KOPT-K1 (cell line): Measurements from ENCODE around the gene CTNNA2.

ENCODE experiments used
- H3K27ac ChIP-seq: fragments of 200-600 bp; sonication (generic); 2 replicates; pipeline ENCODE4 v1.5.1; 2016; ENCODE audit warnings: antibody characterized with exemption, mild to moderate bottlenecking, low read depth, low read length; ENCODE audit not compliant: poor library complexity, severe bottlenecking
- H3K36me3 ChIP-seq: fragments of 200-600 bp; sonication (generic); 2 replicates; pipeline ENCODE4 v1.5.1; 2017; ENCODE audit warnings: antibody characterized with exemption, mild to moderate bottlenecking, low read length, moderate library complexity; ENCODE audit not compliant: insufficient read depth
- H3K9me3 ChIP-seq: fragments of 200-600 bp; sonication (generic); 2 replicates; pipeline ENCODE4 v1.5.1; 2017; ENCODE audit warnings: antibody characterized with exemption, low read length, mild to moderate bottlenecking; ENCODE audit not compliant: insufficient read depth, poor library complexity, severe bottlenecking

Gene CTNNA2

DNA sequence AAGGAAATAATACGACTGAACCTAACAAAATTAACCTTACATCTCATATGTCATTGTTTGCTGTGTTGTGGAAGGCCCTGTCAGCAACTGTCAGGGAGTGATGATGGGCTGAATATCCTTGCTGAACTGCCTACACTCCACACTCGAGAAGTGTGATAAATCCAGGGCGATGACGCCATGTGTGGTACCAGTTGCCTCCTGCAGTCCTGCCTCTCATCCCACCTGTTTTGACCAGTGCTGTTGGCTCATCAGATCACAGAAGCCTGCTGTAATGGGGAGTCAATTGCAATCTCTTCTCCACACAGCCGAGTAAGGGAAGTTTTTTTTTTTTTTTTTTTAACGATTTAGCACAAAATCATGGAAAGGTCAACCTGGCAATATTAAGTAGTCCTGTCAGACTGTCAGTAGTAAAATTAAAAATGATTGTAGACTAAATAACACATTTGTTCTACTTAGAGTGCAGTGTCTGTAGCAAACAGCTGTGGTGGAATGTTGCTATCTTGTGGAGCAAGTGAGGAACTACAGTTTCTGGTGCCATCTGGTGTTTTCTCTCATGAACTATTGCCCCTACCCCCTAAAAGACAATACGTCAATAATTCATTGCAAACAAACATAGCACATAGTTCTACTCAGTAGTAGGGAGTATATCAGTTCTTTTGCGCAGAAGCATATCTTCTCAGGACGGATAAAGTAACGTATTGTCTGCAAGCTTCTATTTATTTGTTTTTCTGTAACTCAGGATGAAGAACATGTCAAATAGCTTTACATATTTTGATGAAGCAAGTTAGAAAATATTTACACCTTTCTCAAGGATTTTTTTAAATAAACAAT, 347.6 kb downstream of the CTNNA2 start:
- Histone ChIP-seq H3K27ac (no peak overlapping the region), H3K9me3 (no peaks in the 10 kb centered on the region), H3K36me3 (no peaks in the 10 kb centered on the region)

DNA sequence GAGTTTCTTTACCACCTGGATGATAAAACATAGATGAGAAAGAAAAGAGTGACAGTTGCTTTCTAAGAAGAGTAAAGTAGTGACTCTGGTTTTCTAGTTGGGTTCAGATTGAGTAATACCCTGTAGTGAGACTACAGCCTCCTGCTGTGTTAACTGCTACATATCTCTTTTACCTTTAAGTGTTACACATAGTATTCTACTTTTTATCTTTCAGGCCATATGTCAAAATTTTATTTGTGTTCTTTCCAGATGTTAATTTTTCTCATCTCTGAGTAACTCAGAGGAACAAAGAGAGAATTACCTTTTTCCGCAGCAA, 348.2 kb downstream of the CTNNA2 start:
- Histone ChIP-seq H3K9me3 (no peaks in the 10 kb centered on the region), H3K36me3 (no peaks in the 10 kb centered on the region), H3K27ac (no peak overlapping the region)

DNA sequence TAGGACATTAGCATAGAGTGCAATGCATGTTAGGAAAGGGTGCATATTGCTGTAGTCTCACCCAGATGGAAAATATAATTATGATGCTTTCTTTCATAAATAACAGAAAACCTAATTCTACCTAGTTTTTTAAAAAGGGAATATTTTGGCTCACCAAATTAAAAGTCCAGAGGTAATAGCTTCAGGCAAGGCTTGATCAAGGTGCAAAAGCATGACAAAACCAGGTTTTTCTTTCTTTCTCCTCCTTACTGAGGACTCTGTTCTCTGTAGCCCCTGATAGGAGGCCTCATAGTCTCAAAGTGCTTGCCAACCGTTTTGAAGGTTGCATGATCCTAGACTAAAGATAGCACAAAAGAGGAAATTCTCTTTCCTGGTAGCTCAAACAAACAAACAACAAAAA, 349.9 kb downstream of the CTNNA2 start:
- H3K27ac ChIP-seq = no peak overlapping the region
- H3K36me3 ChIP-seq = no peaks in the 10 kb centered on the region

DNA sequence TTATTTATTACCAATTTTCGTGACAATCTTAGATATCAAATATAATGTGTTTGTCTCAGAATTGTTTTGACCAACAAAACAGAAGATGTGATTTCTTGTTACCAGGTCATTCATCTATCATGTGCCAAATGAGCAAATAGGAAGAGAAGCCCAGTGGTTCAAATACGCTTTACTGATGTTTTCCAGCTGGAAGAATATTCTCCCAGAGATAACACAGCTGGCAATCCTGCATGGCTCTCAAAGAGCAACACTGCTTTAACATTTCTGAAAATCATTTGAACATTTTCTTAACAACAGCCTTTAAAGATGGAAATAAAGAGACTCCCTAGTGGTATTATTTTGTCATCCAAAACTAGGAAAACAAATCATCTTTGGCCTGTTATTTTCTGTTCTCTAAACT, 359.8 kb downstream of the CTNNA2 start:
- no peaks in the 10 kb centered on the region for H3K36me3 ChIP-seq
- H3K27ac ChIP-seq = no peak overlapping the region
- H3K9me3 ChIP-seq = no peaks in the 10 kb centered on the region

More for the DNA sequence above, 349.9 kb downstream of the CTNNA2 start:
- H3K9me3 ChIP-seq = no peaks in the 10 kb centered on the region

DNA sequence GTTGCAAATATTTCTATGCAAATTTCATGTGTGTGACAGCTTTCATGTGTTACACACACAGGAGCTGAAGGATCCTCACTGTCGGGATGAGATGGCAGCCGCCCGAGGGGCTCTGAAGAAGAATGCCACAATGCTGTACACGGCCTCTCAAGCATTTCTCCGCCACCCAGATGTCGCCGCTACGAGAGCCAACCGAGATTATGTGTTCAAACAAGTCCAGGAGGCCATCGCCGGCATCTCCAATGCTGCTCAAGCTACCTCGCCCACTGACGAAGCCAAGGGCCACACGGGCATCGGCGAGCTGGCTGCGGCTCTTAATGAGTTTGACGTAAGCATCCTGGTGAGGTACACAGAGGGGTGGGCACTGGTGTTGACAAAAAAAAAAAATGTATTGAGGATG, 361.2 kb downstream of the CTNNA2 start:
- Histone ChIP-seq H3K27ac (no peak overlapping the region), H3K36me3 (no peaks in the 10 kb centered on the region), H3K9me3 (no peaks in the 10 kb centered on the region)

DNA sequence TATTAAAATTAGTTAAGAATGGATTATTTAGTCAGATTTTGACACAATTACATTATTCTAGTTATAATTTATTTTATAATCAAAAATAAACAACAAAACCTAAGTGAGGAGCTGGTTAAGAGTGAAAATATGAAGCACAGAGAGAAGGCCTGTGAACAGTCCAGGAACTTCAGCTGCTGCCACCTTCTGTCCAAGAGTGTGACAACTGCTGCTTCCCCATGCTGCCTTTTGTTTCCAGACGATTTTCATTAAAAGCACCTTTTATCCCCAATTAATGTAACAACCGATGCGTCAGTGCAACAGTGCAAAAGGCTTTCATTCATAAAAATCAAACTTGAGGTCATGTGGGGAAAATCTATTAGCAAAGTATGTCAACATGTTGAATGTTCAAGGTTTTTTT, 363.6 kb downstream of the CTNNA2 start:
- Histone ChIP-seq H3K9me3 (no peaks in the 10 kb centered on the region), H3K27ac (no peak overlapping the region), H3K36me3 (no peaks in the 10 kb centered on the region)

DNA sequence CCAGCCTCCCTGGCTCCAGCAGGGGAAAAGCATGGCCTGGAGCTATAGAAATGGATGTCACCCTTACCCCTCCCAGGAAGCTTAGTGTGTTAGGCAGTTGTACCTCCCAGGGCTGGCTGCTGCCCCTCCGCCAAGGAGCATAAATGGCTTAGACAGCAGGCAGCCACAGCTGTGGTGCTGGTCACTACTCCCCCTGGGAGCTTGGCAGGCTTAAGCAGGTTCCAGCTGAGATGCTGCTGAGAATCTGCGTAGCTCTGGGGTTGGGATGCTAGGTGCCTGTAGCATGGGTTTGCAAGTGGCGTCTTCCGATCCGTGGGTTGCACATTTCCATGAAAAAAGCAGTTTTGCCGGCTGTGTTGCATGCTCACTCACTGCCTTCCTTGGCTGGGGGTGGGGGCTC, 369.7 kb downstream of the CTNNA2 start:
- no peaks in the 10 kb centered on the region for H3K36me3 ChIP-seq
- H3K27ac ChIP-seq = no peak overlapping the region
- H3K9me3 ChIP-seq = no peaks in the 10 kb centered on the region

DNA sequence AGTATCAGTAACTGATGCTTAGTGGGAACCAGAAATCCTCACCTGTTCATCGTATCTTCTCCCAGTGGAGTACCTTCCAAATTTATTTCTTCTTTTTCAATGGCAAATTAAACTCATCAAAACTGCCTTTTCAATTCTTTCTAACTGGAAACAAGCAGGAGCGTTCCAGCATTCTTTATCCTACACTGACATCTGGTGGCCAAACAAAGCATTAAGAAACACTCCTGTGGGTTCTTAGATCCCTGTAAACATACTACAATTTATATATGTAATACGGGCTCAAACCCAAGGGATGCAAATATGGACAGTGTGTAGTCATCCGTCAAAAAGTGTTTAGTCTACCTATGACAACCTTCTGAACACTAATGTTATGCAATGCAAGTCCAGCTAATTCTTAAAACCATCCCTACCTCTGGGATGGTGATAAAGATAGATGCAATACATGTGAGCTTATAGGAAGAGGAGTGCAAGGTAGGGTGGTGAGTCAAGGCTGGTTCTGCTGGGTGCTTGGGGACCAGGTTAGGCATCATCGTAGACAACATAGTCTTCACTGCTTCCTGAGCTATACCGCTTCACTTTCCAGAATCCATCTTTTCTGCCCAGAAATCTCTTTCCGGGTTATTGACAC, 375.0 kb downstream of the CTNNA2 start:
- H3K9me3 ChIP-seq = no peaks in the 10 kb centered on the region
- no peaks in the 10 kb centered on the region for H3K36me3 ChIP-seq
- no peak overlapping the region for H3K27ac ChIP-seq

DNA sequence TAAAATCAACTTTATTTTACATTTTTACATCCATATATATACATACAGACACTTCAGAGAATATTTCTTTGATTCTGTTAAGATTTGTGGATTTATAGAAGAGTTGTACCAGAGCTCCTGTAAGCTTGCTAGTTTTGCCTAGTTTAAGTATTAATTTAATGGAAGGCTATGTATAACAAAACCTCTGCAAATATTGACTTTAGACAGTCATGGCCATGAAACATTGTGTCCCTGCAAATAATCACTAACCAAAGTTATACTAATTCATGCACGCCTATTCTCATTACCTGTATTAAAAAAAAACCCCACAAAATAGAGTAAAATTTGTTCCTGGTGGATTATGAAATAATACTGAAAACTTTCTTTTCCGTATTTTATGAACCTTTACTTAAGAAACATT, 379.3 kb downstream of the CTNNA2 start:
- H3K27ac ChIP-seq = no peak overlapping the region
- no peaks in the 10 kb centered on the region for H3K9me3 ChIP-seq
- H3K36me3 ChIP-seq = no peaks in the 10 kb centered on the region

DNA sequence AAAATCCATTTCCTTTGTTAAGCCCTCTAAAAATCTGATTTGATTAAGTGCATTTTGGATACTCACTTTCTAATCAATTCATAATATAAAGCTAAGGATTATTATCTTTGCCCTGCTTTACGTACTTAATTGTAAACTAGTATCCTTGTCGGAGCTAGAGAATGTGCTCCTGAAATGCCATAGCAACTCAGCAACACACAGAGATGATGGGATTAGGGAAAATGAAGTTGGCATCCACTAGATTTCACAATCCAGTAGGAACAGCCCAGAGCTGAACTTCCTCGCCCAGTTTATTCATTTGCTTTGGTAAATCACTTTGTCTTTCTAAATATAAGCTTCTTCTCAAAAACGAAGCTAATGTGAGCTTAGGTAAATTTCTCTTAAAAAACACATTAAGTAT, 386.3 kb downstream of the CTNNA2 start:
- no peaks in the 10 kb centered on the region for H3K36me3 ChIP-seq
- H3K9me3 ChIP-seq = no peaks in the 10 kb centered on the region
- H3K27ac ChIP-seq = no peak overlapping the region

DNA sequence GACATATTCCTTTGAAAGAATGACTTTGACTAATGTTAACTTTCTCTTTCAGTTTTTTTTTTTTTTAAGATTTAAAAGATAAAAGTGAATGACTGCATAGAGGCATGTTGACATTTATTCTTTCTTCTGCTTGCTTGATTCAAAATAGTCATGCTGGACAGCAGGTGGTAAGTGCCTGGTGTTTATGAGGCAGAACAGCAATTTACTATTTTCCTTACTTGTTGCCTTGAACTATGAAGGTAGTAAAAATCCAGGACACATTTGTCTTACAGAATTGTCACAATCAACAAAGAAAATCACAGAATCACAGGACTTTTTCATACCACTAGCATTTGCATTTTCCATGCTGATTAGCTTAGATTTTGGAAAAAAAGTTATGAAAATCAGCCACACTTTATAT, 388.3 kb downstream of the CTNNA2 start:
- no peak overlapping the region for H3K27ac ChIP-seq
- no peaks in the 10 kb centered on the region for H3K9me3 ChIP-seq
- H3K36me3 ChIP-seq = no peaks in the 10 kb centered on the region

DNA sequence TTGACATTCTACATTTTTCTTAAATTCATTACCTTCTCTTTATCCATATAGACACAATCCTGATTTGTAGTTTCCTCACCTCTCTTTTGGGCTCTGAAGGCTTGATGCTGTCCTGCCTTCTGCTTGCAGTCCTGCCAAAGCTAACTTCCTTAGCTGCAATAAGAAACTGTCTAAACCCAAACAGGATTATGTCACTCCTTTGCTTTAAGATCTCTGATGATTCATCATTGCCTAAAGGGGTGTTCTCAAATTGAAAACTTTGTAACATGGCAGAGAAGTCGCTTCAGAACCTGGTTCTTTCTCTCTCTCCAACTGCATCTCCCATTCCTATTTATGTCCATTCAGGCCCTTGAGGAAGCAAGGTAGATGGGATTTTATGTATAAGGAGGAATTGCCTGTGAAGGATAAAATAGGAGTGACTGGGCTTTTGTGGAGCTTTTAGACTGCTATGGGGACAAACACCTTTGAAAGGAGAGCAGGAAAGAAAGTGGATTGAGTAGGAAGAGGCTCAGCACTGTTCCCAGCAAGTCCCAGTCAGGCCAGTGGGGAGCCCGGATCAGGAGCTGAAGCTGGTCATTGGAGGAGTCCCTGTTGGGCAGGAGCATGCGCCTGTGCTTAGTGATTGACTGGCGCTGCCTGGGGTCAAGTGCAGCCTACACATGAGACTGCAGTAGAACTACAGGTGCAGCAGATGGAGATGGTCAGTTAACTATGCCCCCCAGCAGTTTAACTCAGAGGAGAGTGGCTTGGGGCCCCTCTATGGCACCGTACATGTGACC, 390.6 kb downstream of the CTNNA2 start:
- Histone ChIP-seq H3K27ac (no peak overlapping the region), H3K36me3 (no peaks in the 10 kb centered on the region), H3K9me3 (no peaks in the 10 kb centered on the region)

DNA sequence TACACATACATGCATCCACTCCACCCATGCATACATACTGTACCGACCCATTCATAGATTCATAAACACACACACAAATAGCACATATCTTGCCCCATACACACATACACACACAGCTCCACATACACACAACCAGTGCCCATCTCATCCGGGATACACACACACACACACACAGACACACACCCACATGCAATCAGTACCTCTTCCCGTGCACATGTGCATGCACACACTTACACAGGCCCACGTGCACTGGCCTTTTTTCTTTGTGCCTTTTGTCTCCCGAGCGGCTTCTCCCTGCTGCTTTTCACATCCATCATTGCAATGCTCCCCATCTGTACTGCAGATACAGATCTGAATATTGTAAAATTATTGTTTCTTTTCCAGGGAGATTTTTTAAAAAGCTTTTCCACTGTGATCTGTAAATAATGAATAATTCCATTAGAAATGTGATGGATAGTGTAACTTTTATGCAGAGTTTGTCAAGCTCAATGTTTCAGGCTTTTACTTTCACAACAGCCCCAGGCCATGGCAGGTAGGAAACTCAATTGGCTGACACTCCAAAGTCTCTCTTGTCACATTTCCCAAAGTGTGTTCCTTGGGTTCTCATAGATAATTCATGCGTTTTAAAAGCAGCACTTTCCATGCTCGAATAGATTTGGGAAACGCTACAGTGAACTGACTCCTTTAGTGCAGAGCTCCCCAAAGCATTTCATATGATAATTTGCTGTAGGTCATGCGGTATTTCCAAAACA, 393.5 kb downstream of the CTNNA2 start:
- Histone ChIP-seq H3K27ac (no peak overlapping the region), H3K9me3 (no peaks in the 10 kb centered on the region), H3K36me3 (no peaks in the 10 kb centered on the region)

DNA sequence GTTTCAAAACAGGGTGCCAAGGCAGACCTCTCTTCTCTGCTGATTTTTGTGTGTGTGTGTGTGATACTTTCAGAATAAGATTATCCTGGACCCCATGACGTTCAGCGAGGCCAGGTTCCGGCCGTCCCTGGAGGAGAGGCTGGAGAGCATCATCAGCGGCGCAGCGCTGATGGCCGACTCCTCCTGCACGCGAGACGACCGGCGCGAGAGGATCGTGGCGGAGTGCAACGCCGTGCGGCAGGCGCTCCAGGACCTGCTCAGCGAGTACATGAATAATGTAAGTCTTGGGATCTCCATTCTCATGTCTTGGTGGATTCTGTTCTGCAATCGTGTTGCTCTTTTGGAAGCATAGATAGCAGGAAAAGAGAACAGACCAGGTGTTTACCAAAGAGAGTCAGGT, 396.7 kb downstream of the CTNNA2 start:
- Histone ChIP-seq H3K36me3 (no peaks in the 10 kb centered on the region), H3K9me3 (no peaks in the 10 kb centered on the region), H3K27ac (no peak overlapping the region)

DNA sequence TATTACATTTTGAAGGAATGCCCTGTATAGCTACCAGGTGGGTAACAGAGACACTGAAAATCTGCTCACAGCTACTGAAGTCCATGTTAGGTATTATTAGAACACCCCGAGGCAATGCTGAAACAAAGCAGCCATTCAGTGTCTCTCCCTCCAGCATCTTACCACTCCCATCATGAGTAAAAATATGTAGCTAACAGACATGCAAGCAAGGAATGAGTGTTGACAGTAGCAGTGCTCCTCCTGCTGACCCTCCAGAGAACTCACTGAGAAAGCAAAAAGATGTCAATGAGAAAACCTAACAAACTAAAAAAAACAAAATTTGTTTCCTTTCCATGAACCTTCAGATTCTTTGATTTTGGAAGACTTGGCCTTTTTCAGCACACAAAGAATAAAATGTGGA, 397.8 kb downstream of the CTNNA2 start:
- Histone ChIP-seq H3K36me3 (no peaks in the 10 kb centered on the region), H3K27ac (no peak overlapping the region), H3K9me3 (no peaks in the 10 kb centered on the region)
